Measurements from ENCODE around the gene TSG101. TPM values are rescaled to one million over a fixed set of nuclear protein-coding genes. Genes with fewer than 3 reads are reported as not detected.

TSG101 gene
- total RNA-seq, 1 experiment from 2014 or later: 78.4 TPM

- ChIA-PET POLR2A (interaction anchor here (0.5 to 1.8 kb wide), 5 partner anchors 11 to 98 kb away, joined by 3 to 5 read pairs (median 4); partner anchors contain the start of genes LDHA and TSG101), CTCF (no interaction called here)
- H3K36me3 Mint-ChIP-seq (ENCODE audit: insufficient read depth, unreplicated experiment): peaks cover 70% of the 10 kb centered on the region
- no peak for TF ChIP-seq CTCF (IDR thresholded peaks at IDR 0.05; ENCODE audit: unreplicated experiment)
- intact Hi-C loops (cut with micrococcal nuclease): loop anchor here (10.0 kb wide), 1 partner anchor 248 kb away; the partner anchor contains the start of gene SAA2
- no peaks in the 10 kb centered on the region for H3K4me1 Mint-ChIP-seq (ENCODE audit: insufficient read depth, unreplicated experiment)
- DNase-seq (ENCODE audit: unreplicated experiment): peak; percentile 19
- H3K4me3 Mint-ChIP-seq (ENCODE audit: unreplicated experiment): no peak overlapping the region
- H3K9me3 Mint-ChIP-seq (ENCODE audit: unreplicated experiment): no peaks in the 10 kb centered on the region
- no peak overlapping the region for H3K27ac Mint-ChIP-seq (ENCODE audit: low read depth, unreplicated experiment)
- BruUV-seq (replicated peaks): no TSS peak
- no peaks in the 10 kb centered on the region for H3K27me3 Mint-ChIP-seq (ENCODE audit: insufficient read depth, unreplicated experiment)
Observed at GRCh38 chr11:18492888-18493287, 33.9 kb downstream of the TSG101 start.

DNA sequence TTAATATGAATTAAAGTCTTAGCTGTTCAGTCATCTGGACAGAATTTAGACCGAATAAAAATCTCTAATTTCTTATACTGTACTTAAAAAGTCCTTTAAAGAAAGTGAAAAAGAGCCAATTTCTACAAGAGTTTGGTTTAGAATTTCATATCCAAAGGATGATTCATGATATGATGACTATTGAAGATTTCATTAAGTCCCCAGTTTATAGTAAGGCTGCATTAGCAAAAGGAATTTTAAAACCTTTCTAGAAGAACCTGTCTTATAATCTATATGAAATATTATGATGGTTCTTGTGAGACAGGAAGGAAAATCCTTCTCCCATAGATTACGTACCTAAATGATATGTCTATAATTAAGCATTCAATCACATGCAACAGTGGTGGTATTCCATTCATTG is 34.8 kb downstream of the TSG101 start:
- Mint-ChIP-seq H3K4me1 (ENCODE audit: insufficient read depth, unreplicated experiment) (no peaks in the 10 kb centered on the region), H3K36me3 (ENCODE audit: insufficient read depth, unreplicated experiment) (peaks cover 67% of the 10 kb centered on the region), H3K27ac (ENCODE audit: low read depth, unreplicated experiment) (no peak overlapping the region), H3K27me3 (ENCODE audit: insufficient read depth, unreplicated experiment) (no peaks in the 10 kb centered on the region), H3K4me3 (ENCODE audit: unreplicated experiment) (no peak overlapping the region), H3K9me3 (ENCODE audit: unreplicated experiment) (no peaks in the 10 kb centered on the region)
- intact Hi-C loops (cut with micrococcal nuclease): loop anchor here (10.0 kb wide), 1 partner anchor 247 kb away; the partner anchor contains the start of gene SAA2
- DNase-seq (ENCODE audit: unreplicated experiment): no peak
- ChIA-PET CTCF (interaction anchor here (1.0 kb wide), 1 partner anchor 273 kb away, joined by 4 read pairs; no protein-coding TSS in a partner anchor), POLR2A (no interaction called here)
- no TSS peak for BruUV-seq (replicated peaks)
- TF ChIP-seq CTCF (IDR thresholded peaks at IDR 0.05; ENCODE audit: unreplicated experiment): no peak

GRCh38 chr11:18490736-18491485 is 35.8 kb downstream of the TSG101 start:
- BruUV-seq (replicated peaks): no TSS peak
- DNase-seq (ENCODE audit: unreplicated experiment): no peak
- Mint-ChIP-seq H3K27me3 (ENCODE audit: insufficient read depth, unreplicated experiment) (no peaks in the 10 kb centered on the region), H3K4me1 (ENCODE audit: insufficient read depth, unreplicated experiment) (no peaks in the 10 kb centered on the region), H3K4me3 (ENCODE audit: unreplicated experiment) (no peak overlapping the region), H3K27ac (ENCODE audit: low read depth, unreplicated experiment) (no peak overlapping the region), H3K9me3 (ENCODE audit: unreplicated experiment) (no peaks in the 10 kb centered on the region), H3K36me3 (ENCODE audit: insufficient read depth, unreplicated experiment) (peaks cover 64% of the 10 kb centered on the region)
- CTCF ChIA-PET: interaction anchor here (0.6 to 1.0 kb wide), 2 partner anchors 159 to 274 kb away, joined by 3 to 4 read pairs; no protein-coding TSS in a partner anchor
- intact Hi-C loops (cut with micrococcal nuclease): loop anchor here (10.0 kb wide), 1 partner anchor 246 kb away; the partner anchor contains the start of gene SAA2
- POLR2A ChIA-PET: no interaction called here
- TF ChIP-seq CTCF (IDR thresholded peaks at IDR 0.05; ENCODE audit: unreplicated experiment): no peak

DNA sequence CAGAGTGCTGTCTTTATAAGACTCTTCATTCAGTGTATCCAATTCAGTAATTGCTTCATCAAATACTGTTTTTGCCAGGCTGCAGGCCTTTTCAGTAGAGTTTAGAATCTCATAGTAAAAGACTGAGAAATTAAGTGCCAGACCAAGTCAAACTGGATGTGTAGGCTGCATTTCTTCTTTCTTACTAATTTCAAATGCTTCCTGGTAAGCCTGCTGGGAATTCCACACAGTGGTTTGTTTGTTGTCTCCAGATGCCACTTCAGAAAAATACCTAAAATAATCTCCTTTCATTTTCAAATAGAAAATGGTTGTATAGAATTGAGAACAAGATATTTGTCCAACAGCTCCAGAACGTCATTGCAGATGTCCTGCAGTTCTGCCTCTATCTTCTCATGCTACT is 36.4 kb downstream of the TSG101 start:
- no peak for DNase-seq (ENCODE audit: unreplicated experiment)
- intact Hi-C loops (cut with micrococcal nuclease): loop anchor here (10.0 kb wide), 1 partner anchor 246 kb away; the partner anchor contains the start of gene SAA2
- BruUV-seq (replicated peaks): no TSS peak
- Mint-ChIP-seq H3K9me3 (ENCODE audit: unreplicated experiment) (no peaks in the 10 kb centered on the region), H3K36me3 (ENCODE audit: insufficient read depth, unreplicated experiment) (peaks cover 60% of the 10 kb centered on the region), H3K4me3 (ENCODE audit: unreplicated experiment) (no peak overlapping the region), H3K27me3 (ENCODE audit: insufficient read depth, unreplicated experiment) (no peaks in the 10 kb centered on the region), H3K4me1 (ENCODE audit: insufficient read depth, unreplicated experiment) (no peaks in the 10 kb centered on the region), H3K27ac (ENCODE audit: low read depth, unreplicated experiment) (no peak overlapping the region)
- ChIA-PET POLR2A (interaction anchor here (1.1 kb wide), 1 partner anchor 36 kb away, joined by 4 read pairs; the partner anchor contains the start of gene TSG101), CTCF (no interaction called here)
- no peak for TF ChIP-seq CTCF (IDR thresholded peaks at IDR 0.05; ENCODE audit: unreplicated experiment)
